GM20000 (cell line): ENCODE results near the gene C1orf94.

Source experiments
- DNase-seq: peaks from one replicate; pipeline ENCODE4 v3.0.0; 2012; ENCODE audit warnings: low spot score
- TF ChIP-seq, protein P1 (sequence below): IDR thresholded peaks from 2 replicates; pipeline ENCODE4 v1.5.1; 2012; ENCODE audit warnings: mild to moderate bottlenecking, control low read depth; ENCODE audit errors: extremely low read depth, missing control alignments

C1orf94 gene

DNA sequence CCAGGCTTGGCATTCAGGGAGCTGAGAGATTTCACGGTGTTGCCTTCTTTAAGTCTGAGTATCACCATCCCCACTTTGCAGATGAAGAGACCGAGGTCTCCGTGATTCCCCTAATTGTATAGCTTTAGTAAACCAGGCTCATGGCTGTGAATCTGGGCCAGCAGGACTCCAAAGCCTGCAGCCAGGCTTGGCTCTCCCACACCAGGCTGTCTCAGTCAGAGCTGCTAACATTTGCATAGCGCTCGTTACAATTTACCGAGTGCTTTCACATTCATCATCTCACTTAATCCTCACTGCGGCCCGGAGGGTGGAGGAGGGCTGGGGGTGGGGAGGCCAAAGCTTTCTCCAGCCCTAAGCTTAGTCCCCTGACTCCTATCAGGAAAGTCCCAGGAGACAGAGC is 11.7 kb downstream of the C1orf94 start:
- TF ChIP-seq, protein P1, sequence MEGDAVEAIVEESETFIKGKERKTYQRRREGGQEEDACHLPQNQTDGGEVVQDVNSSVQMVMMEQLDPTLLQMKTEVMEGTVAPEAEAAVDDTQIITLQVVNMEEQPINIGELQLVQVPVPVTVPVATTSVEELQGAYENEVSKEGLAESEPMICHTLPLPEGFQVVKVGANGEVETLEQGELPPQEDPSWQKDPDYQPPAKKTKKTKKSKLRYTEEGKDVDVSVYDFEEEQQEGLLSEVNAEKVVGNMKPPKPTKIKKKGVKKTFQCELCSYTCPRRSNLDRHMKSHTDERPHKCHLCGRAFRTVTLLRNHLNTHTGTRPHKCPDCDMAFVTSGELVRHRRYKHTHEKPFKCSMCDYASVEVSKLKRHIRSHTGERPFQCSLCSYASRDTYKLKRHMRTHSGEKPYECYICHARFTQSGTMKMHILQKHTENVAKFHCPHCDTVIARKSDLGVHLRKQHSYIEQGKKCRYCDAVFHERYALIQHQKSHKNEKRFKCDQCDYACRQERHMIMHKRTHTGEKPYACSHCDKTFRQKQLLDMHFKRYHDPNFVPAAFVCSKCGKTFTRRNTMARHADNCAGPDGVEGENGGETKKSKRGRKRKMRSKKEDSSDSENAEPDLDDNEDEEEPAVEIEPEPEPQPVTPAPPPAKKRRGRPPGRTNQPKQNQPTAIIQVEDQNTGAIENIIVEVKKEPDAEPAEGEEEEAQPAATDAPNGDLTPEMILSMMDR: no peak
- no peak for DNase-seq

DNA sequence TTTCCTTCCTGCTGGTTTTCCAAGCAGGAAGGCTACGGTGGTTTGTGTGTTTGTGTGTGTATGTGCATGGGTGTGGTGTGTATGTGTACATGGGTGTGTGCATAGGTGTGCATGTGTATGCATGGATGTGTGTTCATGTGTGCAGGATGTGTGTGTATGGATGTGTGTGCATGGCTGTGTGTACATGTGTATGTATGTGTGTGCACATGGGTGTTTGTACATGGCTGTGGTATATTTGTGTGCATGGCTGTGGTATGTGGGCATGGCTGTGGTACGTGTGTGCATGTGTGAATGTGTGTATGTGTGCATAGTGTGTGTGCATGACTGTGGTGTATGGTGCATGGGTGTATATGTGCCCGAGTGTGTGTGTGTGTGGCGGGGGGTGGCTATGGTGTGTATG is 12.3 kb downstream of the C1orf94 start:
- TF ChIP-seq, protein P1: no peak
- no peak for DNase-seq

- TF ChIP-seq, protein P1: no peak
- DNase-seq: no peak
Observed at GRCh38 chr1:34190692-34191091, 14.0 kb downstream of the C1orf94 start.

DNA sequence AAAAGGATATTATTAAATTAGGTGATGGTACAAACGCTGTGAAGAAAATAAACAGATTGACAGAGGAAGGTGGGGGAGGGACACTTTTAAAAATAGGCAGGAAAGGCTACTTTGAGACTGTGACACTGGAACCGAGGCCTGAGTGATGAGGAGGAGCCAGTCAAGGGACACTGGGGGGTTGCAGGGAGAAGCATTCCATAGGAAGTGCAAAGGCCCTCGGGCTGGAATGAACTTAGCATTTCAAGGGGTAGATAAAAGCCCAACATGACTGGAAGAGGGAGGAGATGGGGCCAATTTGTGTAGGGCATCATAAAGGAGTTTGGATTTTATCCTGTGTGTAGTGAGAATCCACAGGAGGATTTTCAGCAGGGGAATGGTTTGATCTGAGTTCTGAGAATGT is 15.9 kb downstream of the C1orf94 start:
- DNase-seq: no peak
- TF ChIP-seq, protein P1: no peak

DNA sequence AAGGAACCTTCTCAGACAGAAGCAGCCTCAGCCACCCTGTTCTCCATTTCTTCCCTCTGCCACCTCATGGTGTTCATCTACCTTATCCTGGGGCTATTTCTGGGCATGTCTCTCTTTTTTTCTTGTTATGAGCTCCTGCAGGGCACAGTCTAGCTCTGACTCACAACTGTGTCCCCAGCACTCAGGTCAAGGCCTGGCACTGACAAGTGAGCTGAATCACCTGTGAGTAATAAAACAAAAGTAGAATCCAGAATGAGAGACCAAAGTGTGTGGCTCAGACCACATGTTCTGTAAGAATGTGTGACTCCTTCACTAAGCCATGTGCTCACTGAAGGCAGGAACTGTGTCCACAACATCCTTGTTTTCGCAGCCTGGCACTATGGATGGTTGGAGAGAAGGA is 23.2 kb downstream of the C1orf94 start:
- DNase-seq: no peak
- TF ChIP-seq, protein P1: no peak

GRCh38 chr1:34212673-34213072 is 36.0 kb downstream of the C1orf94 start:
- TF ChIP-seq, protein P1: no peak
- DNase-seq: no peak

DNA sequence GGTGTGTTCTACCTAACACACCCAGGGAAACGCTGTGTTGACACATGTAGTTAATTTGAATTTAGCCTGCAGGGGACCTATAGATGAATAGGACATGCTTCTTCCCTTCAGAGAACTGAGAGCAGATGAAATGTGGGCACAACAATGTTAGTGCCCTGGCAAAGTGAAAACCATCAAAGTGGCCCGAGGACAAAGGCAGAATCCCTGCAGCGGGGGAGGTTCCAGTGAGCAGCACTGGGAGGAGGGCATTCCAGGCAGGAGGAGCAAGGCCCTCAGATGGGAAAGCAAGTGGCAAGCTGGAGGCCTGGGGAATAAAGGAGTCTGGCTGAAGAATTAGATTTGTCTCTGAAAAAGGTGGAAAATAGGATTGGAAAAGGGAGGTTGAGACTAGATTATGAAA is 37.2 kb downstream of the C1orf94 start:
- TF ChIP-seq, protein P1: no peak
- no peak for DNase-seq
